ENCODE results near the gene RPS21. TPM values are rescaled to one million over a fixed set of nuclear protein-coding genes. Genes with fewer than 3 reads are reported as not detected.

Gene RPS21
- total and polyA plus RNA-seq, 2 of the 13 experiments (the other 11 are each of a cell fraction or from before 2014, with no cell fraction given), result 2,647 to 11,063 TPM

GRCh38 chr20:62381842-62382241, 5.1 kb upstream of the RPS21 start (continued):
- TF ChIP-seq ATF6 (CRISPR knock-in tag; conservative IDR thresholded peaks at IDR 0.05) (no peak), MEF2D (CRISPR knock-in tag; IDR thresholded peaks at IDR 0.05) (no peak), TCF12 (IDR thresholded peaks at IDR 0.05) (no peak), TCF12 (CRISPR knock-in tag; IDR thresholded peaks at IDR 0.05) (no peak), TFE3 (CRISPR knock-in tag; IDR thresholded peaks at IDR 0.05) (no peak), ZNF207 (IDR thresholded peaks at IDR 0.05; ENCODE audit: borderline replicate concordance) (no peak), NFRKB (IDR thresholded peaks at IDR 0.05) (no peak), ZNF577 (CRISPR knock-in tag; IDR thresholded peaks at IDR 0.05; ENCODE audit: borderline replicate concordance, low read depth) (no peak), SKIL (CRISPR knock-in tag; IDR thresholded peaks at IDR 0.05; ENCODE audit: borderline replicate concordance) (0 out of 2 replicates have a peak, but pooled peaks have one; percentile 39), RFXANK (CRISPR knock-in tag; IDR thresholded peaks at IDR 0.05) (no peak), CERS6 (CRISPR knock-in tag; IDR thresholded peaks at IDR 0.05) (no peak), ZSCAN25 (CRISPR knock-in tag; IDR thresholded peaks at IDR 0.05) (no peak), CENPX (CRISPR knock-in tag; IDR thresholded peaks at IDR 0.05) (no peak), ZNF18 (CRISPR knock-in tag; IDR thresholded peaks at IDR 0.05; ENCODE audit: insufficient replicate concordance) (no peak), ZNF776 (CRISPR knock-in tag; IDR thresholded peaks at IDR 0.05) (no peak), REXO4 (CRISPR knock-in tag; IDR thresholded peaks at IDR 0.05; ENCODE audit: borderline replicate concordance) (no peak), NFE2L2 (IDR thresholded peaks at IDR 0.05; ENCODE audit: low read length) (no peak), JUNB (CRISPR knock-in tag; IDR thresholded peaks at IDR 0.05; ENCODE audit: borderline replicate concordance) (peak; percentile 56; the same call in 1 of the 2 replicates), AGO1 (IDR thresholded peaks at IDR 0.05; ENCODE audit: low read depth, low read length, poor library complexity, severe bottlenecking) (no peak), GABPA (IDR thresholded peaks at IDR 0.05; ENCODE audit: low read depth, low read length) (no peak), GABPA (CRISPR knock-in tag; IDR thresholded peaks at IDR 0.05; ENCODE audit: low read depth) (no peak), THAP11 (CRISPR knock-in tag; IDR thresholded peaks at IDR 0.05) (no peak), ZNF362 (CRISPR knock-in tag; IDR thresholded peaks at IDR 0.05; ENCODE audit: borderline replicate concordance) (no peak)

All from HepG2 (cell line).